COR-L47 (cell line): ENCODE data around the gene SMAD2.
"Not testable (repeated sequence)": the region's sequence is repeated elsewhere in the genome, so short reads cannot be mapped to it uniquely, and the experiment has no call there.

Experiments used
- DNase-seq: peaks from one replicate; lab custom pipeline; 2025; lab: John Stamatoyannopoulos, UW

SMAD2 gene

DNA sequence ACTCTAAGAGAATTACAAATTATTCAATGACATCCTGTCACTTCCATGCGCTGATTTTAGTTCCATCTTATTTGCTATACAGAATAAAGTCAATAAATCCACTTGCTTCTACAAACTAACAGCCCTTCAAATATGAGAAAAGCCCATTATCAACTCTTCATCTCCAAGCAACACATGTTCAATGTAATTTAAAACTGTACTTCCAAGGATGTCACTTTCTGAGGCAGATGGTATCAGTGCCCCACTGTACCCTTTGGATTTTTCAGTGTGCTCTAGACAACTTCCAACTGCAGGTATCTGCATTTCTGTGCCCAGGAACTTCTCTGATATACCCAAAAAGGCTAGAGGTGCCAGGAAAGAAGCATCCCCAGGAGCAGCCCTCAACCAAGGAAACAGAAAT, 87.6 kb downstream of the SMAD2 start:
- DNase-seq: no peak

GRCh38 chr18:47838396-47838795, 92.1 kb downstream of the SMAD2 start:
- no peak for DNase-seq

GRCh38 chr18:47832348-47832747, 98.1 kb downstream of the SMAD2 start:
- no peak for DNase-seq

- DNase-seq: no peak
Measured at GRCh38 chr18:47831351-47831750, 99.1 kb downstream of the SMAD2 start.

DNA sequence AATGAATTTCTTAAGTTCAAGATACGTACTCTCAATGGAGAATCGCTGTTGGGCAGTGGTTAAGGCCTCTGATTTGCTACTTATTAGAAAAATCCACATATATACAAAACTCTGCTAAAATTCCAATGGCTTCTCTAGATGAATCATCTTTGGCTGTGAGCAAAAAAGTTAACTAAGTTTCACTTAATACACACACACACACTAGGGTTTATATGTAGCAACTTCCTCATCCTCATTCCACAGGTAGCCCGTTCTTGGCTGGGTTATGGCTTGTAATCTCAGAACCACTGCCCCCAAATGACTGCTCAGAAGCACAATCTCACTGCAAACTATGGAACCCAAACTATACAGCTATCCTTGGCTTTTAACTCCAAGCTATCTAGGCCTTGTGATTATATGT, 99.7 kb downstream of the SMAD2 start:
- DNase-seq: no peak

DNA sequence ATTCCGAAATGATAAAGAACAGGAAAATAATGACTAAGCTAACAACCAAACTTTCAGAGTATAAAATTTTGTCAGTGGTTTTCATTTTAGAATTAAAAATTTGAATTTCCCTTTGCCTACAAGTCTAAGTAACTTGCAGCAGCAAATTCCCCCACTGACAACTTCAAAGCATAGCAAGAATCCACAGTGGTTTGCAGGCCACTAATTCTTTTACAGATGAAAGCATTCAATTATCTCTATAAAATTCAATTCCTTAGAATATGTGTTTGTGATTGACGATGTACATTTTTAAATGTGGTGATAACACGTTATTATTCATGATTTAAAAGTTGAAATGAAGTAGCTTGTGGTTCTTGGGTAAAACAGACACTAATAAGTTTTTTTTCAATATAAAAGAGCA, 100.6 kb downstream of the SMAD2 start:
- DNase-seq: no peak

DNA sequence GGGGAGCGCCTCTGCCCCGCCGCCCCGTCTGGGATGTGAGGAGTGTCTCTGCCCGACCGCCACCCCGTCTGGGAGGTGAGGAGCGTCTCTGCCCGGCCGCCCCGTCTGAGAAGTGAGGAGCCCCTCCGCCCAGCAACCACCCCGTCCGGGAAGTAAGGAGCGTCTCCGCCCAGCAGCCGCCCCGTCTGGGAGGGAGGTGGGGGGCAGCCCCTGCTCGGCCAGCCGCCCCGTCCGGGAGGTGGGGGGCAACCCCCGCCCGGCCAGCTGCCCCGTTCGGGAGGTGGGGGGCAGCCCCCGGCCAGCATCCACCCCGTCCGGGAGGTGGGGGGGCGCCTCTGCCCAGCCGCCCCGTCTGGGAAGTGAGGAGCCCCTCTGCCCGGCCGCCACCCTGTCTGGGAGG, 102.4 kb downstream of the SMAD2 start:
- DNase-seq: not testable (repeated sequence)

GRCh38 chr18:47826157-47827074, 104.0 kb downstream of the SMAD2 start:
- no peak for DNase-seq

DNA sequence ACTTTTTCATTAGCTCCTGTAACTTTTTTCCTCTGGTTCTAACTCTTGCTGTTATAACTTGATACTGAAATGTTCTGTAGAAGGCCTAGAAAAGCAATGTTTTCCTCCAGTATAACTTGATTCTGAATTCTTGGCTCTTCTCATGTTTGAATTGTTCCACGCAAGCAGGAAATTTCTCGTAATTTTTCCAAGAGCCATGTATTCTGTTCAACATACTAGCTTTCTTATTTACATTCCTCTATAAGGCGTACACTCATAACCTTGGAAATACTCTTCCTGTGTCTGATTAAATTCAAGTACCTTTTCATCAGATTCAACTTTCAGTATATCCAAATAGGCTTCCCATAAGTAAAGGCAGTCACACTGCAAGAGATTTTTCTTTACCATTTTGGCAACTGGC, 109.1 kb downstream of the SMAD2 start:
- DNase-seq: no peak

- no peak for DNase-seq
Measured at GRCh38 chr18:47817795-47818077, 112.7 kb downstream of the SMAD2 start.

DNA sequence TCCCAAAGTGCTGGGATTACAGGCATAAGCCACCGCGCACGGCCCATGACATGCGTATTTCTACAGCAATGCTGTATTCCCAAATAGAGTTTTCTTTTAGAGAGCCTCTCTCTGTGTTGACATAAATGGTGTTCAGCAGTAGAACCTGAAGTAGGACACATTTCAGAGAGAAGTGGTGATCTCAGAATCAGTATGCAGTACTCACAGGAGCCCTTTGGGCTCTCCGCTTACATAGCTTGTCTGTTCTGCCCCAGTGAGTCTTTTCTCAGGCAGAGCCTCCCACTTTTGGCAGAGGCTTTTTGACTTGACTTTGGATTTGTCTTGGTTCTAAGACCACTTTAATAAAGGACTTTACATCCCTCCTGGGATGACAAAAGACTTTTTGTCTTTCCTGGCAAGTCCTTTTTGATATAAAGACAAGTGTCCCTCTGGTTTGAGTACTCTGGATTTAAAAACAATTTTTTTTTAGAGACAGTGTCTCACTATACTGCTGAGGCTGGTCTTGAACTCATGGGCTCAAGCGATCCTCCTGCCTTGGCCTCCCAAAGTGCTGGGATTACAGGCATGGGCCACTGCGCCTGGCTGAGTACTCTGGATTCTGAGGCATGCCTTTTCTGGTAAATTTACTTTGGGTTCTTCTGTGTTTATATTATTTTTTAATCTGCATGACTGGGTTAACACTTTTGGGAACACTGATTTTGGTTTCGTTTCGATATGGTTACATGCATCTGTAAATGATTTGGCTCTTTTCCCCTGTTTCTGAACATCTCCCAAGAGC, 113.3 kb downstream of the SMAD2 start:
- DNase-seq: no peak

DNA sequence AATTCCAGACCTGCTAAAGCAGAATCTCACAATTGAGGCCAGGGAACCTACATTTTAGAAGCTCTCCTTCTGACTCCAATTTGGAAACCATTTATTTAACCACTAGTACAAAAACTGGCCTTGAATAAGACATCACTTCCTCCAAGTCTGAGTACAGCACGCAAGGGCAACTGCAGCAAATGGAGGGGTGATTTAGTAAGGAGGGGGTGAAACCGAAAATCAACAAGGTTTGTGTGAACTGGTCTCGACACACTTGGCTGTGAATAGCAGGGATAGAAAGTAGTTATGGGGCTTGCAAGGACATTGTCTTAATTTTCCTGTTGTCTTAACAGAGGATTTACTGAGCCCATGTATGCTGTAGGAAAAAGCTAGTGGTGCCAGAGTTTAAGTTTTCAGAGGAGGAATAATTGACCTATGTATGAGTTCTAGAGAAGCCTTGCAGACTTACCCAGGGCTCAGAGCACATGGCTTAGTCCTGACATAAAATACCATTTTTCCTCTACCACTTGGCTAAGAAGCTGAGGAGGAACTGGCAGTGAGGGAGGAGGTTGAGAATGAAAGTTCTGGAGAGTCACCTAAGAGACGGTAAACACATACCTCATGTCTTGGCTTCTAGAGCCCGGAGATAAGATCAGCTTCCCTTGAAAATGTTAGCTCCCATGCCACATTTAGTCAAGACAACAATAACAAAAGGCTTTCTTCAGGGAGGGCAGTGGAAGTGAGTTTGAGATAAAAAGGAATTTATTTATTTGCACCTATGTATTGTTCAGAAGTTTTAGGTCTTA, 114.8 kb downstream of the SMAD2 start:
- no peak for DNase-seq

DNA sequence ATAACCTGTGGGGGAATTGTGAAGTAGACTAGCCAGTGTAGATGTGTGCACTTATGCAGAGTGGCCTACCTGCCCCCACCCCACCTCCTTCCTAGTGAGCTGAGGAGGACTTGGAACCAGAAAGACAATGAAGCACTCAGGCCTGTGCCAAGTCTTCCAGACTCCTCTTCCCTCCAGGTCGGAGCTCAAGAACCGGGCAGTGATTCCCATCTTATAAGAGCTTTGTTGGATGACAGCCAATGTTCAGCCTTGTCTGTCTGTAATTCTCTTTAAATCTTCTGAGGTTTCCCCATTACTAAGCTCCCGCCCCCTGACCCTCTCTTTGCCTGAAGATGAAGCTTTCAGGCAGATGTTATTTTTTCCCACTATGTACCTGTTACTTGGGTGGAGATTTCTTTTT, 121.0 kb downstream of the SMAD2 start:
- DNase-seq: no peak

- DNase-seq: no peak
Measured at GRCh38 chr18:47802802-47803201, 127.7 kb downstream of the SMAD2 start.

DNA sequence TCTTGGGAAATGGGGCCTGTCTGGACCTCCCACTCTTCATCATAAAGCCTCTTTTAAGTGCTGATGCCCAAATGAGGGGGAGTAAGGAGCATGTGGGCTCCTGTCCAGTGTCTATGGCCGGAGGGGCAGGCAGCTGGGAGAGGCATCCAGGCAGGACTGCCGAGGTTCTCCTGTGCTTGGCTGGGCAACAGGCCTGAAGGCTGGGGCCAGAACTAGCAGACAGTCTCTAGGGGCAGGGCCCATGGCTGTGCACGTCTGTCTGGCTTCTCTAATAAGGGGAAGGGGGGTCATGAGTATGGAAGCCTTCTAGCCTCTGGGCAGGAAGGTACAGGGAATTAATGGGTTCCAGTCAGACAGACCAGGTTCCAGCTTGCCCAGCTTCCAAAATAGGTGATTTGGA, 128.6 kb downstream of the SMAD2 start:
- DNase-seq: no peak

GRCh38 chr18:47800756-47801155, 129.7 kb downstream of the SMAD2 start:
- DNase-seq: no peak

DNA sequence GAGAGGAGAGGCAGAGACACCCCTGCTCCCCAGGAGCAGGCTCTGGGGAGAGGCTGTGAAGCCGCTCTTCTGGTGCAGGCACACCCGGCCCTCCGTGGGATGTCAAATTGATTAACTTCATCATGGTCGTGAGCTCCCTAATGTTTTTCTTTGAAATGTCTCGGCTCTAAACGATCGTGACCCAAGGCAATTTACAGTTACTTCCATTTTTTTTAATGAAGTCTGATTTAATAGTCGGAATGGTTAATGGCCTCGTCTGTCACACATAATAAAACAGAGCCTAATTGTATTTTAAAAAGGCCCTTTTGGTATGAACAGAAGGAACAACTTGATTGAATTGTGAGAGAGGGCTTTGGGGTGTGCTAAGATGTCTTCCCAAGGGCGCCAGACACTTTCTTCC, 130.2 kb downstream of the SMAD2 start:
- no peak for DNase-seq

DNA sequence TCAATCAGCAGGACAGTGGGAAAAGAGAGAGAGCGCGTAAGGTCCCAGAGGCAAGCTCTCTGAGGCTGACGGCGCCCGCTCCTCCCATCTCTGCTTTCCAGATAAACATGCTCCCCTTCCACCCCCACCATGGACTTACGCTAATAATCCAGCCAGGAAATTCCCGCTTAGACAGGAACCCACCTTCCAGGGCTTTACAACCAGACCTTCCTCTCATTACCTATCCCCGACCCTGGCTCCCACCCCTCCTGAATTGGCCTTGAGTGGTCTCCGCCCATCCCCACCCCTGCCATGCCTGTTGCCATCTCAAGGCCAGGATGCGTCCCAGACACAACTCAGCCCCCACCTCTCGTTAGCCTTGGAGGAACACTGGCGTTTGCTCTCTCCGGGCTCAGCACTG, 131.1 kb downstream of the SMAD2 start:
- no peak for DNase-seq

DNA sequence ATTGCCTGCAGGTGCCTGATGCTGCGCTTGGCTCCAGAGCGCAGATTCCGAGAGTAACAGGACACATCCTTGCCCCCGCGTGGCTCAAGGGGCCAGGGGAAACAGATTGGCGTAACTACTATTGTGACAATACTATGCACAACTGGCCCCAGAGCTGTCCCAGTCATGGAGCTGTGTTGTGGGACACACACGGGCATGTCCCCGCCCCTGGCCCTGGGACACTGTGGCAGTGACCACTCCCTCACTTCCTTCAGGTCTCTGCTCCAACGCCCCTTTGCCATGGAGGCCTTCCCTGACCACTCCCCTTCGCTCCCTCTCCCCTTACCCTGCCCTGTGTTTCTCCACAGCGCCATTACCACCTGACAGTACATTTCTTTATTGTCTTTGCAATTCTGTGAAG, 132.1 kb downstream of the SMAD2 start:
- no peak for DNase-seq

DNA sequence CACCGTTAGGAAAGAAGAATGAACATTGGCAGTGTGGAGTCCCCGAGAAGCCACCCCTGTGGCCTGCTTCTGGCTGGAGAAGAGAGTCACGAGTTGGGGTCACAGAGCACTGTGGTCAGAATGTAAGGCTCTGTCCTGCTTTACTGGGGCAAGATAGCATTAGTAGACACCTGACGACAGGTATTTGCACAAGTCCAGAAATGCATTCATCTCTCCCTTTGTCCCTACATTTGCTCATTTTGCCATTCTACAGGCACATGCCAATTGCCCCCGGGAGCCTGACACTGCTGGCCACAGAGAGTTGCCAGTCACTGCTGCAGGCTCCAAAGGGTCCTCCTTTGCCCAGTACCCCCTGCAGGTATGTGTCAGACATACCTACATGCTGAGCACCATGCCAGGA, 133.3 kb downstream of the SMAD2 start:
- DNase-seq: no peak

DNA sequence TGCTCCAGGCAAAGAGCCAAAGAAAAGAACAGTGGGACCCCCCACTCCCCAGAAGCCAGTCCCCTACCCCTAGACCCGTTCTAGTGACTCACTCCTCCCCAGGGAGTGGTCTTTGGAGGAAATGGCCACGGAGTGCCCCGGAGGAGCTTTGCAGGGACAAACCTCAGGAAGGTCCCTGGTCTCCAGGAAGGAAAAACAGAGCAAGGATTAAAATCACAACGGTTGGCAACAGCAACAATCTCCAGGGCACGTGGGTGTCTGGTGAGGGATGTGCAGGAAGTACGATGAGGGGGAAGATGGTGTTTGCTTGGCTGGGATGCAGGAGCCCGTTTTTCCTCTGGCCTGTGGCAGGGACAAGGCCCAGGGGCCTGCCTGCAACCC, 135.0 kb downstream of the SMAD2 start:
- no peak for DNase-seq

- DNase-seq: no peak
Measured at GRCh38 chr18:47794725-47795433, 135.6 kb downstream of the SMAD2 start.
